Mesothelial cell of epicardium (in vitro differentiated cells): ENCODE data around the gene ATG13. TPM values are rescaled to one million over a fixed set of nuclear protein-coding genes. Genes with fewer than 3 reads are reported as not detected.
A peak's percentile ranks its signal among the peaks of the same experiment; 100 is the strongest.
"Not testable (repeated sequence)": the region's sequence is repeated elsewhere in the genome, so short reads cannot be mapped to it uniquely, and the experiment has no call there.

Experiments used
- DNase-seq, 2 experiments: peaks; one replicate each; pipeline ENCODE4 v3.0.0; 2021; ENCODE audit warnings: low spot score in 2 of 2; ENCODE audit not compliant: unreplicated experiment in 2 of 2
- H3K27ac Mint-ChIP-seq: 2 replicates; pipeline ENCODE4 v1.8.0; 2021; ENCODE audit warnings: mixed read lengths
- H3K27me3 Mint-ChIP-seq: 2 replicates; pipeline ENCODE4 v1.8.0; 2021; ENCODE audit warnings: low read depth, mixed read lengths
- H3K36me3 Mint-ChIP-seq: 2 replicates; pipeline ENCODE4 v1.8.0; 2021; ENCODE audit warnings: mixed read lengths
- H3K4me1 Mint-ChIP-seq: 2 replicates; pipeline ENCODE4 v1.8.0; 2021; ENCODE audit warnings: mixed read lengths
- H3K4me3 Mint-ChIP-seq: 2 replicates; pipeline ENCODE4 v1.8.0; 2021; ENCODE audit warnings: mild to moderate bottlenecking, moderate library complexity, mixed read lengths
- H3K9me3 Mint-ChIP-seq: 2 replicates; pipeline ENCODE4 v1.8.0; 2021; ENCODE audit warnings: mixed read lengths
- total RNA-seq: library from RNA; stranded (reverse); gene quantifications from 3 replicates; pipeline ENCODE4 v1.2.1, GENCODE V29; 2021
- TF ChIP-seq, protein P1 (sequence below): fragments of 200-600 bp; sonication (generic); IDR thresholded peaks from one replicate; pipeline ENCODE4 v1.5.0; 2021; ENCODE audit warnings: antibody characterized with exemption; ENCODE audit not compliant: unreplicated experiment

Gene ATG13
- 67.4 to 68.4 TPM (median 67.8 TPM) in 3 replicates for total RNA-seq

DNA sequence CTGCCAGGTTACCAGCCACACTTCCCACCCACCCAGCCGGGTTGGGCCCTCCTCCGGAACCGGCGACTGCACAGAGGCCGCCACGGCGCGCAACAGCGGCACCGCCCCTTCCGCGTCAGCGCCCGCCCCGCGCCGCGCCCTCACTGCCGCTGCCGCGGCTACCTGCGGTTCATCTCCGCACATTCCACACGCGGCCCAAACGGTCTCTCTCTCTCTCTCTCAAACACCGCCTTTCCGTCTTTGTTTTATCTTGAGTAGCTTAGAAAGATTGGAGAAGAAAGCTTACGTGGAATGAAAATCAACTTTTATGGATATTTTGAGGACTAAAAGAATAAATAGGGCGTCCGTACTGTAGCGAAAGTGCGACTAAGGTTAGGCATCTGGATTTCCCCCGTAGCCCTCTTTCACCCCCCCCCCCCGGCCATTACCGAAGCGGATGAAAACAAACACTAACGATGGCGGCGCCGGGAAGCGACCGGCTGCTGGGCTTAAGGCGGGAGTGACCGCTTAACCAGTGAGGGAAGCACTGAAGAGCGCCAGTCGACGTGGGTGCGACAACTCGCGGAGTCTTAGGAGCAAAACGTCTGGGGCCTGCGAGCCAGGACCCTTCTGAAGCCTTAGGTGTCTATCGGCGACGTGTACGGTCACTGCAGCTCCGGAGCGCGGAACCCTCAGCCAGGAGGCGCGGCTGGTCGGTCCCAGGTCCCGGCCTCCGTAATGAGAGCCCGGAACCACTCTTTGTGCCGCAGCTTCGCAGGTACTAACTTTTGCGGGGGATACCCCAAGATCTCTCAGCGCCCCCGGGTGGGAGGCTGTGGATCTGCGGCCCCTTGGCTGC is at the start of gene ATG13, which contains the start of gene HARBI1:
Gene ATG13 (plus strand): TSS at position 420 of the 838 bp plus-strand sequence. CDS start 26,739 bp downstream, outside the sequence.
Gene HARBI1 (minus strand): TSS at position 94 of the 838 bp plus-strand sequence. CDS start 990 bp downstream, outside the sequence.
- Mint-ChIP-seq H3K36me3 (peaks cover 9% of the 10 kb centered on the region), H3K4me1 (peaks cover 25% of the 10 kb centered on the region), H3K9me3 (no peaks in the 10 kb centered on the region), H3K27ac (peak within 1 kb of the TSS; percentile 100), H3K27me3 (no peaks in the 10 kb centered on the region), H3K4me3 (peak within 1 kb of the TSS; percentile 98)
- peak; percentile 84 to 90 for DNase-seq
- TF ChIP-seq, protein P1, sequence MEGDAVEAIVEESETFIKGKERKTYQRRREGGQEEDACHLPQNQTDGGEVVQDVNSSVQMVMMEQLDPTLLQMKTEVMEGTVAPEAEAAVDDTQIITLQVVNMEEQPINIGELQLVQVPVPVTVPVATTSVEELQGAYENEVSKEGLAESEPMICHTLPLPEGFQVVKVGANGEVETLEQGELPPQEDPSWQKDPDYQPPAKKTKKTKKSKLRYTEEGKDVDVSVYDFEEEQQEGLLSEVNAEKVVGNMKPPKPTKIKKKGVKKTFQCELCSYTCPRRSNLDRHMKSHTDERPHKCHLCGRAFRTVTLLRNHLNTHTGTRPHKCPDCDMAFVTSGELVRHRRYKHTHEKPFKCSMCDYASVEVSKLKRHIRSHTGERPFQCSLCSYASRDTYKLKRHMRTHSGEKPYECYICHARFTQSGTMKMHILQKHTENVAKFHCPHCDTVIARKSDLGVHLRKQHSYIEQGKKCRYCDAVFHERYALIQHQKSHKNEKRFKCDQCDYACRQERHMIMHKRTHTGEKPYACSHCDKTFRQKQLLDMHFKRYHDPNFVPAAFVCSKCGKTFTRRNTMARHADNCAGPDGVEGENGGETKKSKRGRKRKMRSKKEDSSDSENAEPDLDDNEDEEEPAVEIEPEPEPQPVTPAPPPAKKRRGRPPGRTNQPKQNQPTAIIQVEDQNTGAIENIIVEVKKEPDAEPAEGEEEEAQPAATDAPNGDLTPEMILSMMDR: peak; percentile 47

DNA sequence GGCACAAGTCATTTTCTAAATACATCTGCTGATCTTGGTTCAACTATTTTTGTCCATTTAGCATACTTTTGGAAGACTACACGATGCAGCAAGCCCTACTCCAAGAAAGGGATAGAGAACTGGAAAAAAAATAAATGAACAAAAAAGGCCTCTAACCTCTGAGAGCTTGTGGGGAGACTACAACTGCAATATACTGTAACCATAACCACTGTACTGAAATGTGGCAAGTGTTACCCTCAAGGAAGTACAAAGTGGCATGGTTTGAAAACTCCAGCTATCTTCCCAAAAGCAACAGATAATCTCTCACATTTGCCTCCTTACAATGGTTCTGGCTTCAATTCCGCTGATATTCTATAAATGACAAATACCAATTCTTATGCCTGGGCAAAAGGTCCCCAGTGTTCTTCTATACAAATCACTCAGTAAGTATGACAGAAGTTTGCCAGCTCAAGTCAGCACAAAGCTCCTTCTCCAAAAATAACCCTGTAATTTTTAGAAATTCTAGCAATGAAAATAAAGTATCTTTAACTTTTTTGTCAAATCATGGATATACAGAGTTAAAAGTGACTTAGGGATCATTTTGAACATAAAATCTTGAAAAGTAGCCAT is 46.5 kb upstream of the ATG13 start:
- TF ChIP-seq, protein P1: no peak
- Mint-ChIP-seq H3K4me3 (no peak overlapping the region), H3K27ac (no peak overlapping the region), H3K27me3 (no peaks in the 10 kb centered on the region), H3K36me3 (peaks cover 9% of the 10 kb centered on the region), H3K4me1 (peaks cover 2% of the 10 kb centered on the region), H3K9me3 (peaks cover 5% of the 10 kb centered on the region)
- DNase-seq: no peak

DNA sequence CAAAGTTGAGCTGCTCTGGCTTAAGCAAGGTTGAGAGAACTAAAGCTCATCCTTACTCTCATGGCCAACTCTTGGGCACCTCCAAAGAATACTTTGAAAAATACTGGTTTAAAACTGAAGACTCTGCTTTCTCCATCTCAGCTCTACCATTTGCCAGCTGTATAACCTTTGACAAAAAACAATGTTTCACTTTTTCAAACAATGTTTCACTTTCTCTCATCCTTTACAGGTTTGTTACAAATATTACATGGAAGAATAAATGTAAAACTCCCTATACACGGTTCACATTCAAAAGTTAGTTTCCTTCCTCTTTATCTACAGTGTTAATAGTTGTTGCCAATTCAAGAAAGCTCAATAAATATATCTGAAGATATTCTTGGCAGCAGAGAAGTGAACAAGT is 42.7 kb upstream of the ATG13 start:
- H3K9me3 Mint-ChIP-seq: peaks cover 5% of the 10 kb centered on the region
- DNase-seq: no peak
- peaks cover 2% of the 10 kb centered on the region for H3K4me1 Mint-ChIP-seq
- no peak overlapping the region for H3K27ac Mint-ChIP-seq
- no peak overlapping the region for H3K4me3 Mint-ChIP-seq
- TF ChIP-seq, protein P1: no peak
- H3K36me3 Mint-ChIP-seq: peaks cover 13% of the 10 kb centered on the region
- H3K27me3 Mint-ChIP-seq: no peaks in the 10 kb centered on the region

DNA sequence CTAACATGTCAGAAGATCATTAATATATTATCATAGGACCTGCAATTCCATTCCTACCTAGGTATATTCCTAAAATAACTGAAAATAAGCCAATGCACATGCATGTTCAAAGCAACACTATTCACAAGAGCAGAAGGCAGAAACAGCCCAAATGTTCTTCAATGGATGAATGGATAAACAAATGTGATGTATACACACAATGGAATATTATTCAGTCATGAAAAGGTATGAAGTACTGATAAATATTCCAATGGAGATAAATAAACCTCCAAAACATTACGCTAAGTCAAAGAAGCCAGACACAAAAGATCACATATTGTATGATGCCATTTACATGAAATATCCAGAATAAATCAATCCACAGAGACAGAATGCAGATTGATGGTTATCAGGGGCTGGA is 40.3 kb upstream of the ATG13 start:
- Mint-ChIP-seq H3K9me3 (peaks cover 6% of the 10 kb centered on the region), H3K36me3 (peaks cover 17% of the 10 kb centered on the region), H3K4me1 (no peaks in the 10 kb centered on the region), H3K27ac (no peak overlapping the region), H3K4me3 (no peak overlapping the region), H3K27me3 (no peaks in the 10 kb centered on the region)
- TF ChIP-seq, protein P1: no peak
- no peak for DNase-seq

DNA sequence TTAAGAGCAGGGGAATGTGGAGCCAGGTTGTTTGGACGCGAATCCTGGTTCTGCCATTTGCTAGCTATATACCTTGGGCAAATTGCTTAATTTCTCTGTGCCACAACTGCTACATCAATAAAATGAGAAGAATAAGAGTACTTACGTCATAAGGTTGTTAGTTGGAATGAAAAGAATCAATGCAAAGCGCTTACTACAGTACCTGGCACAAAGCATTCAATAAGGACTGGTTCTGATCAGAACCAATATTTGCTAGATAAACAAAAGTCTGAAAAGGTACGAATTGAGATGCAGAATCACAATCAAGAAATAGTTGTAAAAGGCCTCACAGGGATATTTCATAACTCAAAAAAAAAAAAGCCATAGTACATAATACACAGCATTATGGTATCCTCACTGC is 34.8 kb upstream of the ATG13 start:
- TF ChIP-seq, protein P1: no peak
- H3K27me3 Mint-ChIP-seq: no peaks in the 10 kb centered on the region

DNA sequence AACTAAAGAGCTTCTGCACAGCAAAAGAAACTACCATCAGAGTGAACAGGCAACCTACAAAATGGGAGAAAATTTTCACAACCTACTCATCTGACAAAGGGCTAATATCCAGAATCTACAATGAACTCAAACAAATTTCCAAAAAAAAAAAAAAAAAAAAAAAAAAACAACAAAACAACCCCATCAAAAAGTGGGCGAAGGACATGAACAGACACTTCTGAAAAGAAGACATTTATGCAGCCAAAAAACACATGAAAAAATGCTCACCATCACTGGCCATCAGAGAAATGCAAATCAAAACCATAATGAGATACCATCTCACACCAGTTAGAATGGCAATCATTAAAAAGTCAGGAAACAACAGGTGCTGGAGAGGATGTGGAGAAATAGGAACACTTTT is 33.8 kb upstream of the ATG13 start:
- H3K9me3 Mint-ChIP-seq: not testable (repeated sequence)

More for the DNA sequence above, 34.8 kb upstream of the ATG13 start:
- no peak overlapping the region for H3K4me3 Mint-ChIP-seq
- DNase-seq: no peak
- peaks cover 4% of the 10 kb centered on the region for H3K9me3 Mint-ChIP-seq
- H3K36me3 Mint-ChIP-seq: peaks cover 12% of the 10 kb centered on the region
- no peak overlapping the region for H3K27ac Mint-ChIP-seq
- no peaks in the 10 kb centered on the region for H3K4me1 Mint-ChIP-seq

More for the DNA sequence above, 33.8 kb upstream of the ATG13 start:
- H3K4me3 Mint-ChIP-seq, H3K27ac Mint-ChIP-seq, H3K4me1 Mint-ChIP-seq, DNase-seq, H3K27me3 Mint-ChIP-seq: not testable (repeated sequence)
- H3K36me3 Mint-ChIP-seq: peaks cover 12% of the 10 kb centered on the region
